Thyroid gland (tissue), 4 donors: ENCODE measurements around the gene SGPL1.

Source experiments
- CTCF ChIP-seq, 6 experiments: fragments of 200-600 bp in 3 of 6; fragments of 450-650 bp in 3 of 6; sonication (generic) in 3 of 6; IDR thresholded peaks; one replicate each; pipeline ENCODE4 v1.5.1; 2016 to 2019; ENCODE audit warnings: antibody characterized with exemption in 6 of 6, mild to moderate bottlenecking in 2 of 6, inconsistent platforms in 1 of 6, moderate library complexity in 1 of 6
- POLR2A ChIP-seq, 2 donors: fragments of 450-650 bp; IDR thresholded peaks; one replicate each; pipeline ENCODE4 v1.6.1; 2017; ENCODE audit warnings: antibody characterized with exemption in 2 of 2, mild to moderate bottlenecking in 2 of 2, moderate library complexity in 1 of 2

- no peak for TF ChIP-seq CTCF (IDR thresholded peaks at IDR 0.05)
- TF ChIP-seq POLR2A (IDR thresholded peaks at IDR 0.05) = no peak
Measured at GRCh38 chr10:70913191-70913892, 97.6 kb downstream of the SGPL1 start.
